Stimulated activated CD4-positive, alpha-beta T cell treated with anti-CD3 and anti-CD28 coated beads, Interleukin-15, amount 100 ng/mL, for 48 hours (primary cell): Measurements from ENCODE around the gene PLCB4.

Source experiments
- DNase-seq, 2 donors: peaks; one replicate each; pipeline ENCODE4 v3.0.0-alpha.2; 2020; ENCODE audit warnings: low read depth in 2 of 2

PLCB4 gene

DNA sequence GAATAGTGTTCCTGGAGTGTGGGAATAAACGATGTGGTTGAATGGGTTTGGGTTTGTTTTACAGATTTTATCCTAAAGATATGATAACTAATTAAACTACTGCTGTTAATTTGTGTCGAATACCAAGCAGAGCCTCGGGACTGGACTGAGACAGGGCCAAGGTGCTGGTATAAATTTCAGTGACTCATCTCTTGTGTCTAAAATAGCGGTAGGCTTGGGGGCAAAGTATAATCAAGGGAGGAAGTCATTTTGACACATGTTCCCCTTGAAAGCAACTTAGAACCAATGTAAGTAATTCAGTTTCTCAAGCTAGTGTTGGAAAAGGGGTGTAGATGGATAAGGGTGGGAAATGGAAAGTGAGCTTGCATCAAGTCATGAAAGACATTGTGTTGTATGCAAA, 108.4 kb downstream of the PLCB4 start:
- DNase-seq: no peak

DNA sequence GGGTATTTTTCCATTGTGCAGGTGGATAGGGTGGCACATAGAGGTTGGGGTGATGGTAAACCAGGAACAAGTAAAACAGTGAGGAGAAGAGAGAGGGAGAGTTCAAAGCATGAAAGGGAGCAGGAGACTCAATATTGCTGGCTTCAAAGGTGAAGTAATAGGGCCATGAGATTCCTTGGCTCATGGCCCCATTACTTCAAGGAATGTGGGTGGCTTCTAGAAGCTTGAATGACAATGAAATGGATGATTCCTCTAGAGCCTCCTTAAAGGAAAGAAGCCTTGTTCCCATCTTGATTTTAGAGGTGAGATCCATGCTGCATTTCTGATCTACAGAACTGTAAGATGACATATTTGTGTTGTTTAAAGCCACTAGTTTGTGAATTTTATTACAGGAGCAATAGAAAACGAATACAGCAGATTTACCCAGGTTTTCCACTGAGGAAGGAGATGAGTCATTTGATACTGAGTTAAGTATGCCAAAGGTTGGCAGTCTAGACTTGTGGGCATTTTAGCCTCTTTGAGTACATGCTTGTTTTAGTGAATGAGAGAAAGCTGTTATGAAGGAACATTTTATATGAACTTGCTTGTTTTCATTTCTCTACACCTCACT, 110.4 kb downstream of the PLCB4 start:
- no peak for DNase-seq

DNA sequence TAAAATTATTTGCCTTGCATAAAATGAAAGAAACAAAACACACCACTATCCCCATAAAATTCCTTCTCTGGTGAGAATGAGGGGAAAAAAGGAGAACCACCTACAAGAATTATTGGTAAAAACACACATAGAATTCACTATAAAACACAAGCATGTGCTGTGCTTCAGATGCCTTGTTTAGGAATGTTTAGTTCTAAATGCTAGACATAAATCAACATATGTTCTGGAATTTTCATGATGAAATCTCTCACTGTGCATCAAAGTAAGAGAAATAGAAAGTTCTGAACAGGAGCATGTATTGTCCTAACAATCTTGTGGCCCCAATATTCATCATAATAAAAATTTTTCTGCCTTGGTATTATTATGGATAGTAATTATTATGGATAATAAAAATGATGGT, 111.0 kb downstream of the PLCB4 start:
- DNase-seq: no peak

GRCh38 chr20:9180481-9181257, 111.8 kb downstream of the PLCB4 start:
- DNase-seq: no peak

- DNase-seq: no peak
Measured at GRCh38 chr20:9185511-9185910, 116.6 kb downstream of the PLCB4 start.

DNA sequence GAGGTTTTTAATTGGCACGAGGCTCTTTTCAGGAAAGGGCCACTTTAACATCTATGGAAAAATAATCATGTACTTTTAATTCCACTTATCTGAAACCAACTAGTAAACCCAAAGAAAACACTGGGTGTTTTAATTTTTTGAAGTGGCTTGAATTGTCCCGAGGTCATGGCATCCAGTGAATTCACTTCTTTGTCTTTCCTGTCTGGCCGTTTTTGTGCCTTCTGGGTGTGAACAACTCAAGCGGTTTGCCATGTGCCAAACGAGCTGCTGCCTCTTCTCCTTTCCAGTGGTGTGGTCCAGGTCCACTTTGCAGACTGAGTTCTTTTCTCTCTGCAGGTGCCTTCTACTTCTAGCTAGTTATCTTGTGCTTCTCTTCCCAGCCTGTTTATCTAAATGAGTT, 117.5 kb downstream of the PLCB4 start:
- no peak for DNase-seq

DNA sequence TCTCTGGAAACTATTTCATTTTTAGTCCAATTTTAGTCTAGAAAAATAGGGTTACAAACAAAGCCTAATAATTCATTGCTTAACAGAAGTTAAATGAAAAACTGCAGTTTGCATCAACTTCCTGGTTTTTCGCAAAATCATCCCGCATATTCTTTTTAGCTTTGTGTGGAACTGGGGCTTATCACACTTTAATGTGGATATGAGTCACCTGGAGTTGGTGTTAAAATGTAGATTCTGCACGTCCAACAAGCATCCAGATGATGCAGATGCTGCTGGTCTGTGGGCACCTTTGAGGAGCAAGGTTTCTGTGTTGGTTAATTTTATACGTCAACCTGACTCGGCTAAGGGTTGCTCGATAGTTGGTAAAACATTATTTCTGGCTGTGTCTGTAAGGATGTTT, 126.1 kb downstream of the PLCB4 start:
- no peak for DNase-seq

- DNase-seq: no peak
Measured at GRCh38 chr20:9196110-9196509, 127.2 kb downstream of the PLCB4 start.

- DNase-seq: no peak
Measured at GRCh38 chr20:9198460-9198859, 129.6 kb downstream of the PLCB4 start.

DNA sequence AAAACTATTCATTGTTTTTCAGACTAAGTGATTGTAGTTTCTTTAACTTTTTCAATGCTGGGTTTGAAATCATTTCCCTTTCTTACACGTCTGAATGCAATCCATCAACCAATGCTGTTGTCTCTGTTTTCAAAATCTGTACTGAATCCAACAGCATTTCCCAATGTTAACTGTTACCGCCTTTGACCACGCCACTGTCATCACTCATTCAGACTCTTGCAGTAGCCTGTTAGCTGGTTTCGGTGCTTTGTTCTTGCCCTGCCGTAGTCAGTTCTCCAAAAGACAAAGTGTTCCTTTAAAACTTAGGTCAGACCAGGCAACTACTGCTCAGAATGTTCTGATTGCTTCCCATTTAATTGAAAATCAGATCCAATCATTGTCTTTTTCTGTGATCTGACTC, 131.3 kb downstream of the PLCB4 start:
- no peak for DNase-seq

DNA sequence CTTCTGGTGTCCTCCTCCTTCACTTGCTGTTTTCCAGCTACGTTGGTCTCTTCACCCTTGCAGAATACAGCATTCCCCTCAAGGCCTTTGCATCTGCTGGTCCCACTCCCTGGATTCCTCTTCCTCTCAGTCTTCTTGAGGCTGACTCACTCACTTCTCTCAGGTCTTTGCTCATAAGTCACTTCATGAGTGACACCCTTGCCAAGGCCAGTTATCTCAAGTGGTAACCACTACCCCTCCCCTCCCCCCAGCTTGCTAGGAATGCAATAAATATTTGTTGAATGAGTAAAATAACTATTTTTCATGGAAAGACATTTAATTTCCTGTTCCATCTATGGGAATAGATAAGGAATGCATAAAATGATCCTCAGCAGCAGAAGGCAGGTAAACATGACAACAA, 131.7 kb downstream of the PLCB4 start:
- no peak for DNase-seq

- no peak for DNase-seq
Measured at GRCh38 chr20:9202420-9203080, 133.7 kb downstream of the PLCB4 start.

DNA sequence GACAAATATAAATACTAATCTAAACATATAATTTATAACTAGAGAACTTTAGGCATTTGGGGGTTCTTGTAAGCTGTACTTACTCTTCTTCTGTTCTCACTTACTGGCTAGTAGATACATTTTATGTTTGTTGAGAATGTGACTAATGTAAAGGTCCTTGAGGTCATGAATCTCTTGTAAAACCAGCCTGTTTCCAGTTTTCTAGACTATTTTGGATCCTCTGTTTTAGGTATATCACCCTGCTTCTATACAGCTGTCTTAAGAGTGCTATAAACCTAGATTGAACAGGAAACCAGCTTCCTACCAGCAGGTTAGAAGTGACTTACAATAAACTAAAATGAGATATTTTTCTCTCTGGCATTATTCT, 134.2 kb downstream of the PLCB4 start:
- no peak for DNase-seq

DNA sequence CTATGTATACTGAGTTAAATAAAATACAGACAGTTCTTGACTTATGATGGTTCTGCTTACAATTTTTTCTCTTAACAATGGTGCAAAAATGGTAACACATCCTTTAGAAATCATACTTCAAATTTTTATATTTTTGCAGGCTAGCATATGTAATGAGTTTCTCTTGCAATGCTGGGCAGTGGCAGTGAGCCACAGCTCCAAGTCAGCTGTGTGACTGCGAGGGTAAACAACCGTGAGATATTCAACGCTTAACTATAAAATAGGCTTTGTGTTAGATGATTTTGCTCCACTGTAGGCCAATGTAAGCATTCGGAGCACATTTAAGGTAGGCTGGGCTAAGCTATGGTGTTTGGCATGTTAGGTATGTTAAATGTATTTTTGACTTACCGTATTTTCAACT, 136.1 kb downstream of the PLCB4 start:
- no peak for DNase-seq

DNA sequence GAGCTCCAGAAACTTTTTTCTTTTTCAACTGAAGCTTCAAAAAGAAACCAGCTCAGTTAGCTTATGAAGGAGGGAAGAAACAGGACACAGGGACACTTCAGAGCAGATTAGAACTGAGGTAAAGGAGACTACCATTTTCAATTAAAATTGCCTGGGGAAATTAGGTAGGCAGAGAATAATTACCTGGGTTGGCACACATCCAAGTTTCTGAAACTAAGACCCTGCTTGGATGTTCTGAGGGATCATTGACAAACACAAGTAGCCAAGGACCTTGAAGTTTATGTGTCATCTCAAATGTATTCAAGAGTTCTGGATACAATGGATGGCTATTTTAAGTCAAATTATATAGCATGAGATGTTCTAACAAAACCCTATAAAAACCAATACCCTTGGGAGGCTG, 137.6 kb downstream of the PLCB4 start:
- DNase-seq: no peak

- DNase-seq: no peak
Measured at GRCh38 chr20:9207253-9207652, 138.4 kb downstream of the PLCB4 start.

- DNase-seq: no peak
Measured at GRCh38 chr20:9210356-9210755, 141.5 kb downstream of the PLCB4 start.

DNA sequence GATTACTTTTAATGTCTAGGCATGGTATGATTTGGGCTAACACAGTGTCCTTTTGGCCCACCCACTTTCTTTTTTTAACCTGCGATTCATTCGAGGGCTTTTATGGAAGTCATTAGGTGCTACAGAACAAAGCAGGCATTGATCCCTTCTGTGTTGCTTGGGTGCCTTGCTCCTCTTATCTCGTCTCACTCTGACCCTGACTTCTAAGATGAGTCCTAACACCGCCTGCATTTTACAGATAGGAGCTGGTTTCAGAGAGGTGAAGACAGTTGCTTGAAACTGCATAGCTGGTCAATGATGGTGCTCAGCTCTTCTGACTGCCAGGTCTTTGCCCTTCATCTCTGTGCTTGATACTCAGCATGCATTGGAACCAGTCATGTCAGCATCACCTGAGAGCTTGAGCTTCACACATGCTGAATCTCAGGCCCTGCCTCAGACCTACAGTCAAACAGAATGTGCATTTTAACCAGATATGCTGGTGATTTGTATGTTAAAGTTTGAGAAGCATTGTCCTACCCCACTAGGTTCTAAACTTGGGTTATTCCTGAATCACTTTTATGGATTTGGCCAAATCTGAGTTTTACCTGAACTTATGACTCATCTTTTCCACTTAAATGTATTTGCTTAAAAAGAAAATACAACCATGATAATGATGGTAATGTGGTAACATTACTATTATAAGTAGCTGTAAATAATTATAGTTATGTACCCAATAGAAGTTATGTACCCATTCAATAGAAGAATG, 142.3 kb downstream of the PLCB4 start:
- no peak for DNase-seq

GRCh38 chr20:9212735-9213134, 143.8 kb downstream of the PLCB4 start:
- no peak for DNase-seq

DNA sequence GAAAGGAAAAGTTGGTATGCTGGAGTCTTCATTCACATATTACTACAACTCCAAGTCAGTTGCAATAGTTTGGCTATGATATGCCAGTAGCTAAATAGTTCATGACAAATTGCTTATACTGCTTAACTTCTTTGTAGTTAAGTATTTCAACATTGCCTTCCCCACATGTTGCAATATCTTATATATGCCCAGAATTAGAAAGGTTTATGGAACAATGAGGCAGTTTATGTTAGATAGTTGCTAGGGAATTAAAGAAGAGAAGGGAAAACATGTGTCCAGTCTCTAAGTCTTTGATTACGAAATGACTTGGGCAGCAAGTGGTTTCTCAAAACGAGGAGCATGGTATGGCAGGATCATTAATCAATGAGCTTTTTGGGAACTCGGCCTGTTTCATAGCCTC, 145.8 kb downstream of the PLCB4 start:
- no peak for DNase-seq

DNA sequence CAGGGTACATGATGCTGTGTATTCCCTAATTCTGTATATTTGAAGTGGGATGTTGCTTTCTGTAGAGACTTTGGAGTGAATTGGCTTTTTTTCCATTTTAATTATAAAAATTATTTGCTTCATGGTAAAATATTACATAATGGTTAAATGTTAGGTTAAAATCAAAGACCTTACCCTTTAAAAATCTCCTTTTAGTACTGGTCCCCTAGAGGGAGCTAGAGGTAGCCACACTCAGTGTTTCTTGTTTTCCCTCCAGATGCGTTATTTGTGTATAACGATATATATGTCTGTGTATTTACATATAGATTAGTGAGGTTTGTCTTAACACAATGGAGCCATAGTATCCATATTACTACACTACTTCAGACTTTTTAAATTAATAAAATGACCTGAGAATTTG, 146.7 kb downstream of the PLCB4 start:
- DNase-seq: no peak

DNA sequence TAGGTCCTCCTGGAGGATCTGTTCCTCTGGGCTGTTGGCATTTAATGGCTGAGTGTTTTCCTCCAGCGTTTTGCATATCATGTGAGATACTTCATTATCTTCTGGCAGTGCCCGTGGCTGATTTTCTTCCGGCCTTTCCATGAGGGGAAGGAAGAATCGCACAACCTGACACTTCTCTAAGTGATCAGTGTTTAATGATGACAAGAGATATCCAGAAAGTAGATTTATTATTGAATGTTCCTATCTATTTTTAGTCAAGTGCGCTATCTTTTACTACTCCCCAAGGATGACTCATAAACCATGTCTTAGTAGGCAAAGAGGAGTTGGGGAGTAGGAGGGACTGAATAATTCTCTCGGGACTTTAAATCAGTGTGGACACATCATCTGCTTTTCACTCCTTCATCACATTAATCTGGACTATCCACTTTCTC, 149.7 kb downstream of the PLCB4 start:
- no peak for DNase-seq
